Naive B cell (primary cell): ENCODE results near the gene RPS6KC1. TPM values are rescaled to one million over a fixed set of nuclear protein-coding genes. Genes with fewer than 3 reads are reported as not detected.
"Not testable (repeated sequence)": the region's sequence is repeated elsewhere in the genome, so short reads cannot be mapped to it uniquely, and the experiment has no call there.

Experiments used
- ATAC-seq, 2 donors: fragments of 150-1000 bp; cut with Tn5 transposase; 2 replicates each; pipeline ENCODE4 v1.10.0; 2021; ENCODE audit warnings: low read depth in 2 of 2, mild to moderate bottlenecking in 2 of 2, moderate library complexity in 2 of 2
- DNase-seq: peaks from one replicate; pipeline ENCODE4 v3.0.0; 2022
- H3K27ac Mint-ChIP-seq, 6 donors: one replicate each; pipeline ENCODE4 v1.8.0; 2020 to 2022; ENCODE audit warnings: mild to moderate bottlenecking in 6 of 6, mixed read lengths in 6 of 6, moderate library complexity in 5 of 6, inconsistent platforms in 2 of 6
- H3K27me3 Mint-ChIP-seq, 3 donors: one replicate each; pipeline ENCODE4 v1.8.0; 2021 to 2022; ENCODE audit warnings: mixed read lengths in 3 of 3, mild to moderate bottlenecking in 1 of 3
- H3K36me3 Mint-ChIP-seq, 2 donors: one replicate each; pipeline ENCODE4 v1.8.0; 2020 to 2022; ENCODE audit warnings: mixed read lengths in 2 of 2, inconsistent platforms in 1 of 2, mild to moderate bottlenecking in 1 of 2
- H3K4me1 Mint-ChIP-seq, 3 donors: one replicate each; pipeline ENCODE4 v1.8.0; 2020 to 2022; ENCODE audit warnings: mixed read lengths in 3 of 3, inconsistent platforms in 1 of 3, mild to moderate bottlenecking in 1 of 3, moderate library complexity in 1 of 3
- H3K4me3 Mint-ChIP-seq, 8 donors: one replicate each; pipeline ENCODE4 v1.8.0; 2020 to 2022; ENCODE audit warnings: mild to moderate bottlenecking in 8 of 8, mixed read lengths in 8 of 8, moderate library complexity in 8 of 8, inconsistent platforms in 2 of 8
- H3K9me3 Mint-ChIP-seq, 7 donors: one replicate each; pipeline ENCODE4 v1.8.0; 2020 to 2022; ENCODE audit warnings: mixed read lengths in 7 of 7, mild to moderate bottlenecking in 5 of 7, inconsistent platforms in 2 of 7, moderate library complexity in 1 of 7
- polyA plus RNA-seq, 6 donors: library from polyadenylated mRNA; unstranded; fragments of 300-500 nt; fragmentation: Illumina TruSeq; gene quantifications; one replicate each; pipeline ENCODE4 v1.2.3, GENCODE V29; 2021; ENCODE audit warnings: low read depth in 6 of 6

Gene RPS6KC1
- polyA plus RNA-seq, 6 donors from 2014 or later, result 5.2 to 13.1 (median 7.5) TPM

DNA sequence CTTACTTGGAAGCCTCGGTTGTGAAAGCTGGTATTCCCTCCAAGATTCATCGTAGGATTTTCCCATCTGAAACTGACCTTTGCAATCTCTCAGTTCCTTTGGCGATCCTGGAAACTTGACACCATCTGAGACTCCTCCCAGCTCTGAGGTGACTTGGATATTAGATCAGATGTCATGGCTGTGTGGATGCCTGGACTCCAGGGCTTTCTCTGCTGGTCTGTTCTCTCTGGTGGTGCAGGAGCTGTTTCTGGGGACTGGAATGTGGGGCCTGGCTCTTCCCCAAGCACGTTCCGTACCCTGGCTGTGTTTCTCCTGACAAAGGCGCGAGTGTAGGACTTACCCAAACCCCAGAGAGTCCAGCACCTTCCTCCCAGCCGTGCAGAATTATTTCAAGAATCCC is 252.2 kb downstream of the RPS6KC1 start:
- ATAC-seq, result no peak
- Mint-ChIP-seq H3K9me3 (peaks cover 0 to 6% (median 2%) of the 10 kb centered on the region in 7 donors), H3K27ac (no peak overlapping the region), H3K36me3 (no peaks in the 10 kb centered on the region), H3K27me3 (peaks cover 0 to 4% (median 0%) of the 10 kb centered on the region in 3 donors), H3K4me3 (no peak overlapping the region), H3K4me1 (no peaks in the 10 kb centered on the region)
- DNase-seq, result no peak

GRCh38 chr1:213315571-213315970 is 264.5 kb downstream of the RPS6KC1 start:
- no peak for DNase-seq
- peaks cover 0 to 10% (median 7%) of the 10 kb centered on the region in 3 donors for H3K27me3 Mint-ChIP-seq
- H3K9me3 Mint-ChIP-seq, result peaks cover 0 to 9% (median 5%) of the 10 kb centered on the region in 7 donors
- no peaks in the 10 kb centered on the region for H3K4me1 Mint-ChIP-seq
- ATAC-seq, result no peak
- no peak overlapping the region for H3K27ac Mint-ChIP-seq
- H3K4me3 Mint-ChIP-seq, result no peak overlapping the region
- H3K36me3 Mint-ChIP-seq, result no peaks in the 10 kb centered on the region

GRCh38 chr1:213318458-213318857 is 267.4 kb downstream of the RPS6KC1 start:
- H3K36me3 Mint-ChIP-seq, H3K27ac Mint-ChIP-seq: not testable (repeated sequence)
- peaks cover 0 to 12% (median 9%) of the 10 kb centered on the region in 7 donors for H3K9me3 Mint-ChIP-seq

DNA sequence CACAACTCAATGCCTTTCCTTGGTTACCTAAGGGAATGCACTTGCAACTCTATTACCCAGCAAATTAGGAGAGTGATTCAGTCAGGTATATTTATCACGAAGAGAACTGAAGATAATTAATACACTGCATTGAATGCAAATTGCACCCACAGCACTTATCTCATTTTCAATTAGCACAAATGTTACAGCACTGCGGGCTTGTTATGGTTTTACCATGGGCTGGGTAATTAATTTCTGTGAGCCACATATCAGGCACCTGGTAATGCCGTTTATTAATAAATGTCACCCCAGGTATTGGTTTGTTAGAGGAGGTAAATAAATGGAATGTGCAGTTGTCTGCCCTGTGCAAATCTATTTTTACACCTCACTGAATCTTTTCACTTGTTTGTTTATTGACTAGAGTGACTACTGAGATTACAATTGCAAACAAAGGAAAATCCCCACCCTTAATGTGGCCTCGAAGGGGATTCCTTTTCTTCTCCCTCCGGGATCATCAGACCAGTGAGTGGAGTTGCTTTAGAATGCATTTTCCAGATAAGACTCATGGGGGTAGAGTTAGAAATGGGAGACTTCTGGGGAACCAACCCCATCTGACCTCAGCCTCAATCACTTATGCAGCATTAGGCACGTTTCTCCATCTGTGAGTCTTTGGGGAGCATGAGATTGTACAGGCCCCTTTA is 269.3 kb downstream of the RPS6KC1 start:
- no peaks in the 10 kb centered on the region for H3K36me3 Mint-ChIP-seq
- H3K4me3 Mint-ChIP-seq, result no peak overlapping the region
- DNase-seq, result no peak
- no peak for ATAC-seq
- peaks cover 4 to 10% (median 7%) of the 10 kb centered on the region in 3 donors for H3K27me3 Mint-ChIP-seq
- H3K9me3 Mint-ChIP-seq, result peaks cover 0 to 12% (median 9%) of the 10 kb centered on the region in 7 donors
- no peaks in the 10 kb centered on the region for H3K4me1 Mint-ChIP-seq
- H3K27ac Mint-ChIP-seq, result no peak overlapping the region

More at GRCh38 chr1:213318458-213318857, 267.4 kb downstream of the RPS6KC1 start:
- not testable (repeated sequence) for ATAC-seq, H3K4me1 Mint-ChIP-seq, H3K4me3 Mint-ChIP-seq, DNase-seq
- H3K27me3 Mint-ChIP-seq, result peaks cover 4 to 11% (median 10%) of the 10 kb centered on the region in 3 donors

Other genes with a start within 250 kb of the RPS6KC1 start
- not detected for gene SPATA45, start 203.6 kb upstream of the RPS6KC1 start, polyA plus RNA-seq
- gene FLVCR1, start 193.0 kb upstream of the RPS6KC1 start, polyA plus RNA-seq, result 1 to 10 TPM; 1.0 to 4.6 (median 2.5) TPM
- under 1 TPM in 4 of 6 donors, not detected in 2; 0.06 to 0.51 (median 0.09) TPM for gene VASH2, start 100.7 kb upstream of the RPS6KC1 start, polyA plus RNA-seq
- gene ANGEL2, start 35.4 kb upstream of the RPS6KC1 start, polyA plus RNA-seq, result 10 to 100 TPM; 24.5 to 43.0 (median 31.9) TPM